ENCODE data around the gene KCTD16. TPM values are rescaled to one million over a fixed set of nuclear protein-coding genes. Genes with fewer than 3 reads are reported as not detected.

Gene KCTD16
- total RNA-seq, 8 experiments from 2014 or later = 0.09 to 10.6 (median 1.8) TPM

GRCh38 chr5:144467792-144468191 lies 297.1 kb downstream of the KCTD16 start:
- 17 to 60% (median 33%) methylated on average over 1 to 2 of the region's 2 CpGs; no CpG with 5 or more reads in 3 of the 10 experiments for WGBS, 10 experiments
- H3K27ac ChIP-seq = no peak overlapping the region
- in situ Hi-C loops (cut with MboI; ENCODE audit: low pct_unique_long_range_greater_than_20kb in 2 of 9, low sequenced_read_pairs in 9 of 9, unreplicated experiment in 9 of 9) = no loop called here
- H3K4me1 ChIP-seq (replicated peaks in 1 of 2) = peaks cover 6 to 31% of the 10 kb centered on the region in 2 donors
- ATAC-seq (replicated peaks in 6 of 8) = peak; percentile 39 to 87 (median 58)
- no peak overlapping the region for H3K4me3 ChIP-seq

GRCh38 chr5:144468571-144468970 lies 297.9 kb downstream of the KCTD16 start:
- in situ Hi-C loops (cut with MboI; ENCODE audit: low pct_unique_long_range_greater_than_20kb in 2 of 9, low sequenced_read_pairs in 9 of 9, unreplicated experiment in 9 of 9) = no loop called here
- 0 to 60% (median 42%) methylated on average over 1 to 4 of the region's 4 CpGs for WGBS, 10 experiments
- H3K4me1 ChIP-seq (replicated peaks in 1 of 2) = peaks cover 6 to 29% of the 10 kb centered on the region in 2 donors
- no peak overlapping the region for H3K27ac ChIP-seq
- H3K4me3 ChIP-seq = no peak overlapping the region
- ATAC-seq (replicated peaks in 6 of 8) = peak; percentile 12 to 91 (median 74)

DNA sequence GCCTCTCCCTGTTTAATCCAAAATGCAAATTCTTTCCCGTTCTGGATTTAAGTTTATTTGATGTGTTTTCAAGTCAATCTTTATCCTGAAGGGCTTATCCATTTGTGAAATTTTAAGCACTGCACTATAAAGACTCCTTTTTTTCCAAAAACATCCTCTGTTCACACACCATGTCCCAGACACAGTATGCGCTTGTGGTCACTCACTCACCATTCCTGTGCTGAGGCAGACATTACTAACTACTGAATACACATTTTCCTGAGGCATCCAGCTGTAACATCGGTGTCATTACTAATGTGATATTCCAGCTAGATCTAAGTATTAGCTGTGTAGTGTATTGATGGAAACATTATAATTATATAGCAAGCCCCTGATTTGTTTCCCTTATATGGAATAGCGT lies 298.4 kb downstream of the KCTD16 start:
- 17 to 100% (median 80%) methylated on average over 1 to 4 of the region's 4 CpGs for WGBS, 10 experiments
- Histone ChIP-seq H3K27ac (no peak overlapping the region), H3K4me1 (replicated peaks in 1 of 2) (peaks cover 6 to 24% of the 10 kb centered on the region in 2 donors), H3K4me3 (no peak overlapping the region)
- in situ Hi-C loops (cut with MboI; ENCODE audit: low pct_unique_long_range_greater_than_20kb in 2 of 9, low sequenced_read_pairs in 9 of 9, unreplicated experiment in 9 of 9) = no loop called here
- peak in 4 of 8 experiments; percentile 30 to 66 (median 54) for ATAC-seq (replicated peaks in 6 of 8)

DNA sequence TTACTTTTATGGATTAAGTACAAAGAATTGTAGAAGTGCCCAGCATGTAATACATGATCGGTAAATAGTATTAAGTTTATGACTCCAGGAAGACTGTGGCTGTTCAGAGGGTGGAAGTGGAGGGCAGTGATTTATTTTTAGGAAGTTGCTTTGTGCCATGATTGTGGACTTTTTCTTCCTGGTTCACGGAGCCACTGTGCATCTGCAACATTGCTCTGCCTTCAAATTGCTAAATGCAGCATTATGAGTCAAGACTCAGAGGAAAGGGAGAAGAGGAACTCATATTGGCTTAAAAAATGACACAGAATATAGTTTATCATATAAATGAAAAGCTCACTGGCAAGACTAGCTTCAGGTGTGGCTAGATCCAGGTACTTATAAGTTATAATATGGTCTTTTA lies 301.5 kb downstream of the KCTD16 start:
- no peak for ATAC-seq (replicated peaks in 6 of 8)
- Histone ChIP-seq H3K4me3 (no peak overlapping the region), H3K27ac (no peak overlapping the region), H3K4me1 (replicated peaks in 1 of 2) (peaks cover 6 to 17% of the 10 kb centered on the region in 2 donors)
- WGBS, 10 experiments = 14 to 100% (median 67%) methylated on average over 1 to 2 of the region's 2 CpGs; no CpG with 5 or more reads in 3 of the 10 experiments
- in situ Hi-C loops (cut with MboI; ENCODE audit: low pct_unique_long_range_greater_than_20kb in 2 of 9, low sequenced_read_pairs in 9 of 9, unreplicated experiment in 9 of 9) = no loop called here

- no peak for ATAC-seq (replicated peaks in 6 of 8)
- in situ Hi-C loops (cut with MboI; ENCODE audit: low pct_unique_long_range_greater_than_20kb in 2 of 9, low sequenced_read_pairs in 9 of 9, unreplicated experiment in 9 of 9) = no loop called here
- WGBS, 10 experiments = 43 to 100% (median 90%) methylated on average over 1 to 6 of the region's 13 CpGs; no CpG with 5 or more reads in 2 of the 10 experiments
These were observed 303.0 kb downstream of the KCTD16 start for GRCh38 chr5:144473650-144474049.

GRCh38 chr5:144478565-144478964 lies 307.9 kb downstream of the KCTD16 start:
- in situ Hi-C loops (cut with MboI; ENCODE audit: low pct_unique_long_range_greater_than_20kb in 2 of 9, low sequenced_read_pairs in 9 of 9, unreplicated experiment in 9 of 9) = no loop called here
- ATAC-seq (replicated peaks in 6 of 8) = peak in 2 of 8 experiments; percentile 74 to 84

More at GRCh38 chr5:144473650-144474049, 303.0 kb downstream of the KCTD16 start:
- no peak overlapping the region for H3K4me3 ChIP-seq
- peaks cover 0 to 21% of the 10 kb centered on the region in 2 donors for H3K4me1 ChIP-seq (replicated peaks in 1 of 2)
- no peak overlapping the region for H3K27ac ChIP-seq

GRCh38 chr5:144481861-144482260 lies 311.2 kb downstream of the KCTD16 start:
- peaks cover 5 to 14% of the 10 kb centered on the region in 2 donors for H3K4me1 ChIP-seq (replicated peaks in 1 of 2)
- ATAC-seq (replicated peaks in 6 of 8) = no peak
- in situ Hi-C loops (cut with MboI; ENCODE audit: low pct_unique_long_range_greater_than_20kb in 2 of 9, low sequenced_read_pairs in 9 of 9, unreplicated experiment in 9 of 9) = no loop called here

More at GRCh38 chr5:144478565-144478964, 307.9 kb downstream of the KCTD16 start:
- H3K27ac ChIP-seq = no peak overlapping the region
- H3K4me3 ChIP-seq = no peak overlapping the region
- H3K4me1 ChIP-seq (replicated peaks in 1 of 2) = peaks cover 3 to 14% of the 10 kb centered on the region in 2 donors

DNA sequence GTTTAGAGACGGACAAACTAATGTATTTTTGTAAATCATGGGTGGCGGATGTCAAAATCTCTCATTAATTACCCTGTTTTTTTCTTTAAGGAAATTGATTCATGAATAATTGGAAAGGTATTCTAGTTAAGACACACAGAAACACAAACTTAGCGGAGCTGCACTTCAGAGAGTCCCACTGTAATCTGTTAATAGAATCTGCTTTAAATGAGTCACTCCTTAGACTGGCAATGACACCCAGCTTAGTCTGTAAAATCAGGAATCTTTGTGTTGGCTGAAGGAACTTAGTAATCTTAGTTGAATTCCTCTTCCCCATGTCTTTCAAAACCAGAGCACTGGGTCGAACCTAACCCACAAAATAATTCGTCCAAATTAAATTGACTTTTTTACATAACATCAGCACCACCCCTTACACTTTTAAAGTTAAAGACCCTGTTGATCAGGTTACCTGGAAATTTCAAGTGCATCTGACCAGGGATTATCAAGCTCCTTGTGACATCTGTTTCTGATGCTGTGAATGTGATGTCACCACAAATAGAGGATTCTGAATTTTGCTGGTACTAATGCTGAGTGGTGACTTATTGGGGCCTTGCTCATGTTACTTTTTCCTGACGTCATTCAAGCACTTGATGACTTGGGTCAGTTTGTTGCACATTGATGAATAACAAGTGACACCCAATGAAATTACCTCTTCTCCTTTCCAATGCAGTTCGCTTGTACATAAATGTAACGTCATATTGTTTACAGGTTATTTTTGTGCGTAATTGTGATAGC lies 313.6 kb downstream of the KCTD16 start:
- 33 to 96% (median 70%) methylated on average over 3 to 9 of the region's 9 CpGs for WGBS, 10 experiments
- peak in 3 of 8 experiments; percentile 49 to 86 (median 66) for ATAC-seq (replicated peaks in 6 of 8)
- in situ Hi-C loops (cut with MboI; ENCODE audit: low pct_unique_long_range_greater_than_20kb in 2 of 9, low sequenced_read_pairs in 9 of 9, unreplicated experiment in 9 of 9) = no loop called here
- Histone ChIP-seq H3K27ac (no peak overlapping the region), H3K4me3 (no peak overlapping the region), H3K4me1 (replicated peaks in 1 of 2) (peaks cover 14 to 22% of the 10 kb centered on the region in 2 donors)

More at GRCh38 chr5:144481861-144482260, 311.2 kb downstream of the KCTD16 start:
- no peak overlapping the region for H3K27ac ChIP-seq
- H3K4me3 ChIP-seq = no peak overlapping the region

DNA sequence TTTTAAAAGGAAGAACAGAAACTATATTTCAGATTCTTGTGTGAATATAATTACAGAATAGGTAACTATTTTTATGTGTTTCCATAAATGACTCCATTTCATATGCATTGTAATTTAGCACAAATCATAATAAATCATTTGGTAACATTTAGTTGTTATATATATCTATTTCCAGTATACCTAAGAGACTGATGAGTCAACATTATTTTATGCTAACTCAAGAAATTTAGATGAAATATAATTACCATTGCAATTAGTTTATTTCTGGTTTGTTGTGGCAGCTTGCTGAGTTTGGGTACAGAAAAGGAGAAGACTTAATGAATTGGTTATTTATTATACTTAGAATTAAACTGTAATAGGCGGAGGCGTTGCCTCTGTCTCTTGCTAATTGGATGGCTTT lies 314.9 kb downstream of the KCTD16 start:
- H3K4me3 ChIP-seq = no peak overlapping the region
- ATAC-seq (replicated peaks in 6 of 8) = no peak
- no peak overlapping the region for H3K27ac ChIP-seq
- peaks cover 14 to 19% of the 10 kb centered on the region in 2 donors for H3K4me1 ChIP-seq (replicated peaks in 1 of 2)
- WGBS, 10 experiments = 59 to 100% (median 96%) methylated on average over 1 to 2 of the region's 2 CpGs; no CpG with 5 or more reads in 2 of the 10 experiments
- in situ Hi-C loops (cut with MboI; ENCODE audit: low pct_unique_long_range_greater_than_20kb in 2 of 9, low sequenced_read_pairs in 9 of 9, unreplicated experiment in 9 of 9) = no loop called here

DNA sequence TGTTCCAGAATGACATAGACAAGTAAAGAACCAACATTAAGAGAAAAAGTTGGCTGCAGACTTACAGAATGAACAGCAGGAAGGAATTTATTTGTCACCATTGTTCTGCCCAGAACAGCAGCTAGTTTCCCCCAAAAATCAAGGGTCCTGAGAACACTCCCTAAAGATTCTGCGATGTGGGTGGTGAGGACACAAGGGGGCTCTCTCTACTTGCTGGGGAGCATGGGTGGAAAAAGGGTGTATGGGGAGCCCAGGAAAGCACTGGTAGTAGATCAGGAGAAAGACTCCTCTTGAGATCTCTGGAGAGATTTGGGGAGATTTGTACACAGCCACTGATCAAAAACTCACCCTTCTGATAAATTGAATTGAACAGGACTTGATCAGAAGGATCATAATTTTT lies 316.5 kb downstream of the KCTD16 start:
- 0 to 33% (median 14%) methylated on average over 1 of the region's 1 CpG; no CpG with 5 or more reads in 5 of the 10 experiments for WGBS, 10 experiments
- ATAC-seq (replicated peaks in 6 of 8) = no peak
- Histone ChIP-seq H3K4me1 (replicated peaks in 1 of 2) (peaks cover 14 to 19% of the 10 kb centered on the region in 2 donors), H3K27ac (no peak overlapping the region), H3K4me3 (no peak overlapping the region)
- in situ Hi-C loops (cut with MboI; ENCODE audit: low pct_unique_long_range_greater_than_20kb in 2 of 9, low sequenced_read_pairs in 9 of 9, unreplicated experiment in 9 of 9) = no loop called here

GRCh38 chr5:144487761-144488160 lies 317.1 kb downstream of the KCTD16 start:
- in situ Hi-C loops (cut with MboI; ENCODE audit: low pct_unique_long_range_greater_than_20kb in 2 of 9, low sequenced_read_pairs in 9 of 9, unreplicated experiment in 9 of 9) = no loop called here
- peak in 5 of 8 experiments; percentile 56 to 83 (median 63) for ATAC-seq (replicated peaks in 6 of 8)
- H3K4me3 ChIP-seq = no peak overlapping the region
- H3K27ac ChIP-seq = no peak overlapping the region
- H3K4me1 ChIP-seq (replicated peaks in 1 of 2) = peaks cover 14 to 19% of the 10 kb centered on the region in 2 donors

DNA sequence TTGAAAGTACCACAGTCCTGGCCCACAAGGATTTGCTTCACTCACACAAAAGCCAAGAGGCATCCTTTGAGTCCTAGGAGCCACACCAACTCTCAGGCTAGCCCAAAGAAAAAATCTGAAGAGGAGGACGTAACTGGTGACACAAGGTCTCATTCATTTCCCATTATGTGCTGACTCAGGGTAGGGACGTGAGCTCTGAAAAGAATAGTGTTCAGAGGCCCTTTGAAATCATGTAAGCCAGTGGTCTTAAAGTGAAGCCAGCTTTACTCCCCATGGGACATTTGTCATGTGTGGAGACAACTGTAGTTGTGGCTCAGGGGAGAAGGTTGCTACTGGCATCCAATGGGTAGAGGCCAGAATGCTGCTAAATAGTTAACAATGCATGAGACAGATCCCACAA lies 332.4 kb downstream of the KCTD16 start:
- Histone ChIP-seq H3K27ac (no peak overlapping the region), H3K4me3 (no peak overlapping the region), H3K4me1 (replicated peaks in 1 of 2) (peaks cover 14 to 18% of the 10 kb centered on the region in 2 donors)
- peak in 5 of 8 experiments; percentile 74 to 95 (median 86) for ATAC-seq (replicated peaks in 6 of 8)
- WGBS, 10 experiments = 0 to 83% (median 25%) methylated on average over 1 to 2 of the region's 2 CpGs; no CpG with 5 or more reads in 5 of the 10 experiments
- in situ Hi-C loops (cut with MboI; ENCODE audit: low pct_unique_long_range_greater_than_20kb in 2 of 9, low sequenced_read_pairs in 9 of 9, unreplicated experiment in 9 of 9) = no loop called here

DNA sequence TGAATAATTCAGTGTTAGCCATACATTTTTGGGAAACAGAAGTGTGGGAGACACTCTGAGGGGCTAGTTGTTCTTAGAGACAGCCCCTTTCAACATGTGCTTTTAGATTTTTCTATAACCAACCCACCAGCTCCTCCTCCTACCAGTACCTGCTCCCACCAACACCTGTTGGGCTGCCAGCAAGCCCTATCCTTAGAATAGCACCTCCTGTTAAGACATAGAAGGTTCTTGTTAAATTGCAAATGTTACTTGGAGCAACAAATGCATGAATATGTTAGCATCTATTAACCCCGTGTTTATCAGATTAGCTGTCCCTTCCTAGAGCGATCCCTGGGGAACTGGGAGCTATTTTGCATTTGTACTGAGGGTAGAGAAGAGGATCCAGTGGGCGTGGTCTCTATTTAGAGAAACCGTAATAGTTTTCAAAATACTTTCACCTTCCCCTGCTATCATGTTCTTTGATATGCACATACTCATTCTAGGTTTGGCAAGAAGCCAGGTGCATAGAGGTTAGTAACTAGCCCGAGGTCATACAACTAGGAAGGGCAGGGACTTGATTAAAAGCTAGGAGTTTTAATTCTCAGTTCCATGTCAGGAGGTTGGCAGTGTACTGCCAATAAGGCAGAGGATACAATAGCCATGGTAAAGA lies 334.4 kb downstream of the KCTD16 start:
- 0 to 80% (median 22%) methylated on average over 1 to 5 of the region's 5 CpGs; no CpG with 5 or more reads in 1 of the 10 experiments for WGBS, 10 experiments
- in situ Hi-C loops (cut with MboI; ENCODE audit: low pct_unique_long_range_greater_than_20kb in 2 of 9, low sequenced_read_pairs in 9 of 9, unreplicated experiment in 9 of 9) = no loop called here
- peak in 6 of 8 experiments; percentile 18 to 91 (median 64) for ATAC-seq (replicated peaks in 6 of 8)
- Histone ChIP-seq H3K27ac (no peak overlapping the region), H3K4me3 (no peak overlapping the region), H3K4me1 (replicated peaks in 1 of 2) (peaks cover 14 to 18% of the 10 kb centered on the region in 2 donors)
